HepG2 (cell line): ENCODE data around the gene ETFA. TPM values are rescaled to one million over a fixed set of nuclear protein-coding genes. Genes with fewer than 3 reads are reported as not detected.

Experiments
- HNF4A ChIP-seq: sonication (generic); formaldehyde crosslinking; IDR thresholded peaks from 2 replicates; pipeline ENCODE4 v1.4.0; 2020; ENCODE audit warnings: missing genetic modification reagents
- IKZF4 ChIP-seq: sonication (generic); formaldehyde crosslinking; IDR thresholded peaks from 2 replicates; pipeline ENCODE4 v1.5.1; 2020; ENCODE audit warnings: borderline replicate concordance, mild to moderate bottlenecking, low read depth, missing genetic modification reagents; ENCODE audit errors: not compliant biosample characterization
- MATR3 ChIP-seq: sonication (generic); formaldehyde crosslinking; IDR thresholded peaks from 2 replicates; pipeline ENCODE4 v1.4.0; 2020; ENCODE audit warnings: missing genetic modification reagents
- PHB2 ChIP-seq: fragments of 450-650 bp; IDR thresholded peaks from 2 replicates; pipeline ENCODE4 v1.6.1; 2018; ENCODE audit not compliant: partially characterized antibody
- POGZ ChIP-seq: sonication (generic); formaldehyde crosslinking; IDR thresholded peaks from 2 replicates; pipeline ENCODE4 v1.4.0; 2020; ENCODE audit warnings: mild to moderate bottlenecking, missing genetic modification reagents
- PPARG ChIP-seq: conservative IDR thresholded peaks from 2 replicates; pipeline ENCODE4 v1.6.1; 2016; ENCODE audit warnings: missing biosample characterization, missing genetic modification reagents
- PRMT3 ChIP-seq: sonication (generic); formaldehyde crosslinking; IDR thresholded peaks from 2 replicates; pipeline ENCODE4 v1.8.1; 2022; ENCODE audit warnings: low read depth, mild to moderate bottlenecking, moderate library complexity, missing genetic modification reagents, borderline replicate concordance
- SCMH1 ChIP-seq: sonication (generic); formaldehyde crosslinking; IDR thresholded peaks from 2 replicates; pipeline ENCODE4 v1.9.0; 2021; ENCODE audit warnings: missing genetic modification reagents, mild to moderate bottlenecking, borderline replicate concordance
- YEATS2 ChIP-seq: sonication (generic); formaldehyde crosslinking; IDR thresholded peaks from 2 replicates; pipeline ENCODE4 v1.4.0; 2020; ENCODE audit warnings: missing genetic modification reagents, borderline replicate concordance
- ZBTB20 ChIP-seq: sonication (generic); formaldehyde crosslinking; IDR thresholded peaks from 2 replicates; pipeline ENCODE4 v1.8.1; 2023; ENCODE audit warnings: missing genetic modification reagents, low read depth, mild to moderate bottlenecking, borderline replicate concordance
- ZBTB4 ChIP-seq: sonication (generic); formaldehyde crosslinking; IDR thresholded peaks from 2 replicates; pipeline ENCODE4 v1.4.0; 2020; ENCODE audit warnings: missing genetic modification reagents, mild to moderate bottlenecking, borderline replicate concordance
- ZHX1 ChIP-seq: sonication (generic); formaldehyde crosslinking; IDR thresholded peaks from 2 replicates; pipeline ENCODE4 v1.8.1; 2022; ENCODE audit warnings: low read depth, mild to moderate bottlenecking, missing genetic modification reagents
- ZMYM2 ChIP-seq: sonication (generic); formaldehyde crosslinking; IDR thresholded peaks from 2 replicates; pipeline ENCODE4 v1.8.0; 2022; ENCODE audit warnings: mild to moderate bottlenecking, missing genetic modification reagents
- ZNF143 ChIP-seq: sonication (generic); formaldehyde crosslinking; IDR thresholded peaks from 2 replicates; pipeline ENCODE4 v1.4.0; 2020; ENCODE audit warnings: missing genetic modification reagents
- ZNF30 ChIP-seq: sonication (generic); formaldehyde crosslinking; IDR thresholded peaks from 2 replicates; pipeline ENCODE4 v1.5.0; 2020; ENCODE audit warnings: mild to moderate bottlenecking, missing genetic modification reagents
- ZNF367 ChIP-seq: sonication (generic); formaldehyde crosslinking; IDR thresholded peaks from 2 replicates; pipeline ENCODE4 v1.4.0; 2020; ENCODE audit warnings: missing genetic modification reagents, borderline replicate concordance
- ZNF556 ChIP-seq: sonication (generic); formaldehyde crosslinking; IDR thresholded peaks from 2 replicates; pipeline ENCODE4 v1.4.0; 2020; ENCODE audit warnings: mild to moderate bottlenecking, missing genetic modification reagents, borderline replicate concordance
- ZNF687 ChIP-seq: sonication (generic); formaldehyde crosslinking; IDR thresholded peaks from 2 replicates; pipeline ENCODE4 v1.5.1; 2020; ENCODE audit warnings: mild to moderate bottlenecking, missing genetic modification reagents, moderate library complexity
- ZNF878 ChIP-seq: sonication (generic); formaldehyde crosslinking; IDR thresholded peaks from 2 replicates; pipeline ENCODE4 v1.8.1; 2023; ENCODE audit warnings: mild to moderate bottlenecking, missing genetic modification reagents, moderate library complexity
- polyA plus RNA-seq, 8 experiments: library from polyadenylated mRNA; depleted of rRNA in 3 of 8; stranded (reverse) in 7 of 8; unstranded in 1 of 8; fragments of >200 nt; fragmentation: Illumina TruSeq in 4 of 8; extraction: Trizol in 4 of 8; gene quantifications; 2 replicates each; pipeline versions ENCODE4 v1.2.1 to v1.2.3, GENCODE V29; 2011 to 2016; ENCODE audit warnings: low read depth in 4 of 8, missing spikeins in 1 of 8, mixed read lengths in 1 of 8; ENCODE audit not compliant: insufficient read depth in 1 of 8
- total RNA-seq, 5 experiments: library from RNA; depleted of rRNA; stranded (reverse); fragments of >200 nt; fragmentation: Illumina TruSeq; extraction: Trizol; gene quantifications; 2 replicates each; pipeline ENCODE4 v1.2.3, GENCODE V29; 2016; ENCODE audit warnings: low read depth in 1 of 5

ETFA gene
- total and polyA plus RNA-seq, 2 of the 13 experiments (the other 11 are each of a cell fraction or from before 2014, with no cell fraction given): 291 to 396 TPM

GRCh38 chr15:76336254-76337058 is 25.2 kb upstream of the ETFA start, which contains the start of gene ISL2 (continued):
- no peak; the same call in 1 of the 2 replicates for TF ChIP-seq ZBTB4 (CRISPR knock-in tag)
- TF ChIP-seq YEATS2 (CRISPR knock-in tag): 0 out of 2 replicates have a peak, but pooled peaks have one; percentile 37
- no peak for TF ChIP-seq IKZF4 (CRISPR knock-in tag)
- TF ChIP-seq ZNF30 (CRISPR knock-in tag): no peak
- TF ChIP-seq ZNF556 (CRISPR knock-in tag): no peak
- 0 out of 2 replicates have a peak, but pooled peaks have one; percentile 39 for TF ChIP-seq ZMYM2
- TF ChIP-seq HNF4A (CRISPR knock-in tag): peak; percentile 56
- TF ChIP-seq PHB2: no peak
- TF ChIP-seq ZNF367: no peak
- peak; percentile 88 for TF ChIP-seq POGZ (CRISPR knock-in tag)
- TF ChIP-seq MATR3: no peak
- TF ChIP-seq ZNF878 (CRISPR knock-in tag): peak; percentile 81
- 0 out of 2 replicates have a peak, but pooled peaks have one; percentile 42 for TF ChIP-seq ZNF143 (CRISPR knock-in tag)
- TF ChIP-seq PPARG (CRISPR knock-in tag): no peak; the same call in none of the 2 replicates
- no peak for TF ChIP-seq SCMH1 (CRISPR knock-in tag)
- TF ChIP-seq ZNF687 (CRISPR knock-in tag): peak; percentile 81
- no peak for TF ChIP-seq PRMT3 (CRISPR knock-in tag)
- 0 out of 2 replicates have a peak, but pooled peaks have one; percentile 71 for TF ChIP-seq ZHX1 (CRISPR knock-in tag)
- no peak for TF ChIP-seq ZBTB20 (CRISPR knock-in tag)
